IPS-18a (cell line): ENCODE data around the gene SNX30.

ENCODE experiments used
- H3K27ac ChIP-seq: one replicate; pipeline ENCODE4 v1.5.1; 2013; ENCODE audit warnings: low read length
- H3K27me3 ChIP-seq: one replicate; pipeline ENCODE4 v1.6.1; 2013; ENCODE audit warnings: mild to moderate bottlenecking, low read length; ENCODE audit not compliant: control insufficient read depth, insufficient read depth
- H3K36me3 ChIP-seq: one replicate; pipeline ENCODE4 v1.6.1; 2013; ENCODE audit warnings: low read depth, low read length; ENCODE audit not compliant: control insufficient read depth
- H3K4me1 ChIP-seq: one replicate; pipeline ENCODE4 v1.6.1; 2013; ENCODE audit warnings: low read depth, low read length; ENCODE audit not compliant: control insufficient read depth
- H3K4me3 ChIP-seq: one replicate; pipeline ENCODE4 v1.5.1; 2013; ENCODE audit warnings: low read length
- H3K9ac ChIP-seq: one replicate; pipeline ENCODE4 v1.6.1; 2013; ENCODE audit warnings: mild to moderate bottlenecking, low read length, moderate library complexity
- H3K9me3 ChIP-seq: one replicate; pipeline ENCODE4 v1.6.1; 2013; ENCODE audit warnings: low read depth, low read length; ENCODE audit not compliant: control insufficient read depth

SNX30 gene

GRCh38 chr9:112725961-112726360 is 24.6 kb upstream of the SNX30 start:
- Histone ChIP-seq H3K36me3 (no peaks in the 10 kb centered on the region), H3K27me3 (no peaks in the 10 kb centered on the region), H3K4me3 (no peak overlapping the region), H3K4me1 (no peaks in the 10 kb centered on the region), H3K9me3 (no peaks in the 10 kb centered on the region), H3K9ac (no peak overlapping the region), H3K27ac (no peak overlapping the region)

GRCh38 chr9:112726428-112726827 is 24.1 kb upstream of the SNX30 start:
- Histone ChIP-seq H3K9ac (no peak overlapping the region), H3K9me3 (no peaks in the 10 kb centered on the region), H3K27ac (no peak overlapping the region), H3K36me3 (no peaks in the 10 kb centered on the region), H3K27me3 (no peaks in the 10 kb centered on the region), H3K4me3 (no peak overlapping the region), H3K4me1 (no peaks in the 10 kb centered on the region)

- Histone ChIP-seq H3K4me1 (no peaks in the 10 kb centered on the region), H3K27ac (no peak overlapping the region), H3K36me3 (no peaks in the 10 kb centered on the region), H3K4me3 (no peak overlapping the region), H3K9me3 (no peaks in the 10 kb centered on the region), H3K9ac (no peak overlapping the region), H3K27me3 (no peaks in the 10 kb centered on the region)
These were observed 22.2 kb upstream of the SNX30 start for GRCh38 chr9:112728401-112728800.

GRCh38 chr9:112731971-112732370 is 18.6 kb upstream of the SNX30 start:
- H3K36me3 ChIP-seq = no peaks in the 10 kb centered on the region
- H3K9ac ChIP-seq = no peak overlapping the region
- no peak overlapping the region for H3K27ac ChIP-seq
- H3K27me3 ChIP-seq = no peaks in the 10 kb centered on the region
- no peaks in the 10 kb centered on the region for H3K4me1 ChIP-seq
- no peaks in the 10 kb centered on the region for H3K9me3 ChIP-seq
- H3K4me3 ChIP-seq = no peak overlapping the region

- no peaks in the 10 kb centered on the region for H3K4me1 ChIP-seq
- H3K27ac ChIP-seq = no peak overlapping the region
- H3K4me3 ChIP-seq = no peak overlapping the region
- H3K9me3 ChIP-seq = no peaks in the 10 kb centered on the region
- no peaks in the 10 kb centered on the region for H3K27me3 ChIP-seq
- H3K36me3 ChIP-seq = no peaks in the 10 kb centered on the region
- H3K9ac ChIP-seq = no peak overlapping the region
These were observed 15.7 kb upstream of the SNX30 start for GRCh38 chr9:112734892-112735291.

GRCh38 chr9:112743216-112743836 is 7.2 kb upstream of the SNX30 start:
- H3K4me1 ChIP-seq = no peaks in the 10 kb centered on the region
- H3K4me3 ChIP-seq = no peak overlapping the region
- H3K27ac ChIP-seq = no peak overlapping the region
- H3K9me3 ChIP-seq = no peaks in the 10 kb centered on the region
- H3K36me3 ChIP-seq = no peaks in the 10 kb centered on the region
- no peaks in the 10 kb centered on the region for H3K27me3 ChIP-seq
- no peak overlapping the region for H3K9ac ChIP-seq

GRCh38 chr9:112744177-112744576 is 6.4 kb upstream of the SNX30 start:
- no peaks in the 10 kb centered on the region for H3K36me3 ChIP-seq
- H3K27ac ChIP-seq = no peak overlapping the region
- peaks cover 4% of the 10 kb centered on the region for H3K27me3 ChIP-seq
- H3K4me1 ChIP-seq = no peaks in the 10 kb centered on the region
- no peaks in the 10 kb centered on the region for H3K9me3 ChIP-seq
- H3K4me3 ChIP-seq = no peak overlapping the region
- H3K9ac ChIP-seq = no peak overlapping the region

- peaks cover 11% of the 10 kb centered on the region for H3K27me3 ChIP-seq
- no peak overlapping the region for H3K9ac ChIP-seq
- H3K27ac ChIP-seq = no peak overlapping the region
- H3K36me3 ChIP-seq = no peaks in the 10 kb centered on the region
- H3K4me1 ChIP-seq = peaks cover 7% of the 10 kb centered on the region
- no peak overlapping the region for H3K4me3 ChIP-seq
- H3K9me3 ChIP-seq = no peaks in the 10 kb centered on the region
These were observed 3.5 kb upstream of the SNX30 start for GRCh38 chr9:112747094-112747493.

GRCh38 chr9:112750764-112751055 is 150 bp downstream of the SNX30 start:
- H3K27ac ChIP-seq = no peak overlapping the region
- peak overlapping the region; percentile 74 for H3K4me3 ChIP-seq
- H3K27me3 ChIP-seq = peaks cover 11% of the 10 kb centered on the region
- peaks cover 7% of the 10 kb centered on the region for H3K4me1 ChIP-seq
- H3K36me3 ChIP-seq = no peaks in the 10 kb centered on the region
- no peak overlapping the region for H3K9ac ChIP-seq
- no peaks in the 10 kb centered on the region for H3K9me3 ChIP-seq

GRCh38 chr9:112751056-112751795 is 666 bp downstream of the SNX30 start:
- Histone ChIP-seq H3K27me3 (peaks cover 11% of the 10 kb centered on the region), H3K9me3 (no peaks in the 10 kb centered on the region), H3K27ac (no peak overlapping the region), H3K4me1 (peaks cover 7% of the 10 kb centered on the region), H3K9ac (peak overlapping the region; percentile 44), H3K36me3 (no peaks in the 10 kb centered on the region), H3K4me3 (peak overlapping the region; percentile 74)

GRCh38 chr9:112752334-112753125 is 2.0 kb downstream of the SNX30 start:
- H3K36me3 ChIP-seq = no peaks in the 10 kb centered on the region
- H3K4me3 ChIP-seq = peak overlapping the region; percentile 74
- H3K27ac ChIP-seq = no peak overlapping the region
- peaks cover 11% of the 10 kb centered on the region for H3K27me3 ChIP-seq
- H3K9ac ChIP-seq = no peak overlapping the region
- peaks cover 7% of the 10 kb centered on the region for H3K4me1 ChIP-seq
- no peaks in the 10 kb centered on the region for H3K9me3 ChIP-seq
